ENCODE measurements around the gene HOXC6. TPM values are rescaled to one million over a fixed set of nuclear protein-coding genes. Genes with fewer than 3 reads are reported as not detected.

HOXC6 gene
- polyA plus RNA-seq, 1 experiment = 0.02 TPM

DNA sequence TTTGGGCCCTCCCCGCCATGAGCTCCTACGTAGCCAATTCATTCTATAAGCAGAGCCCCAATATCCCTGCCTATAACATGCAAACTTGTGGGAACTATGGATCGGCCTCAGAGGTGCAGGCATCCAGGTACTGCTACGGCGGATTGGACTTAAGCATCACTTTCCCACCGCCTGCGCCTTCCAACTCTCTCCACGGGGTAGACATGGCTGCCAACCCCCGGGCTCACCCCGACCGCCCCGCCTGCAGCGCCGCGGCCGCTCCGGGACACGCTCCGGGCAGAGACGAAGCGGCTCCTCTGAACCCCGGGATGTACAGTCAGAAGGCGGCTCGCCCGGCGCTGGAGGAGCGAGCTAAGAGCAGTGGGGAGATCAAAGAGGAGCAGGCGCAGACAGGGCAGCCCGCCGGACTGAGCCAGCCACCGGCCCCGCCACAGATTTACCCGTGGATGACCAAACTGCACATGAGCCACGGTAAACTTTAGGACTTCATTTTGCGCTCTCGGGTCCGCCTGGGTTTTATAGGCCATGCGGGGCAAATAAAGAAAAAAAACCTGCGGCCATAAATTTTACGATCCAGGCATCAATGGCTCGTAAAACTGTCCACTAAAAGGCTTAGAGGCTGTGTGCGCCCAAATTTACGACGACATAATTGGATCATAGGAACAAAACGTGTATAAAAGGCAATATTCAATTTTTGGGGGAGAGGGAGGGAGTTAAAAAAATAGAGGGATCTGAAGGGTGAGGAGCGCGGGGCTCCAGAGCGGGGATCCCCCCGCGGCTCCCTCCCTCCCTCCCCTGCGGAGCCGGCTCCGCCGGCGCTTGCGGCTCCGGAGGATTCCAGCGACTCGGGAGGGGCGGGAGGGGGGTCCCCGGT is 5.1 kb downstream of the HOXC6 start:
- Histone ChIP-seq H3K27me3 (ENCODE audit: control insufficient read depth, insufficient read depth, low read length) (peaks cover 83% of the 10 kb centered on the region), H3K4me3 (ENCODE audit: low read depth, low read length) (no peak overlapping the region), H3K9me3 (ENCODE audit: control insufficient read depth, insufficient read depth, low read length) (peaks cover 21% of the 10 kb centered on the region), H3K27ac (ENCODE audit: low read depth, low read length) (no peak overlapping the region)
- no peak for DNase-seq (ENCODE audit: low read depth, low spot score)
- ChIA-PET CTCF (interaction anchor here (0.7 to 2.5 kb wide), 8 partner anchors 138 to 785 kb away, joined by 3 to 11 read pairs (median 4); no protein-coding TSS in a partner anchor), POLR2A (no interaction called here)
- TF ChIP-seq, protein P1, sequence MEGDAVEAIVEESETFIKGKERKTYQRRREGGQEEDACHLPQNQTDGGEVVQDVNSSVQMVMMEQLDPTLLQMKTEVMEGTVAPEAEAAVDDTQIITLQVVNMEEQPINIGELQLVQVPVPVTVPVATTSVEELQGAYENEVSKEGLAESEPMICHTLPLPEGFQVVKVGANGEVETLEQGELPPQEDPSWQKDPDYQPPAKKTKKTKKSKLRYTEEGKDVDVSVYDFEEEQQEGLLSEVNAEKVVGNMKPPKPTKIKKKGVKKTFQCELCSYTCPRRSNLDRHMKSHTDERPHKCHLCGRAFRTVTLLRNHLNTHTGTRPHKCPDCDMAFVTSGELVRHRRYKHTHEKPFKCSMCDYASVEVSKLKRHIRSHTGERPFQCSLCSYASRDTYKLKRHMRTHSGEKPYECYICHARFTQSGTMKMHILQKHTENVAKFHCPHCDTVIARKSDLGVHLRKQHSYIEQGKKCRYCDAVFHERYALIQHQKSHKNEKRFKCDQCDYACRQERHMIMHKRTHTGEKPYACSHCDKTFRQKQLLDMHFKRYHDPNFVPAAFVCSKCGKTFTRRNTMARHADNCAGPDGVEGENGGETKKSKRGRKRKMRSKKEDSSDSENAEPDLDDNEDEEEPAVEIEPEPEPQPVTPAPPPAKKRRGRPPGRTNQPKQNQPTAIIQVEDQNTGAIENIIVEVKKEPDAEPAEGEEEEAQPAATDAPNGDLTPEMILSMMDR (IDR thresholded peaks at IDR 0.05; ENCODE audit: low read depth, low read length) = no peak

DNA sequence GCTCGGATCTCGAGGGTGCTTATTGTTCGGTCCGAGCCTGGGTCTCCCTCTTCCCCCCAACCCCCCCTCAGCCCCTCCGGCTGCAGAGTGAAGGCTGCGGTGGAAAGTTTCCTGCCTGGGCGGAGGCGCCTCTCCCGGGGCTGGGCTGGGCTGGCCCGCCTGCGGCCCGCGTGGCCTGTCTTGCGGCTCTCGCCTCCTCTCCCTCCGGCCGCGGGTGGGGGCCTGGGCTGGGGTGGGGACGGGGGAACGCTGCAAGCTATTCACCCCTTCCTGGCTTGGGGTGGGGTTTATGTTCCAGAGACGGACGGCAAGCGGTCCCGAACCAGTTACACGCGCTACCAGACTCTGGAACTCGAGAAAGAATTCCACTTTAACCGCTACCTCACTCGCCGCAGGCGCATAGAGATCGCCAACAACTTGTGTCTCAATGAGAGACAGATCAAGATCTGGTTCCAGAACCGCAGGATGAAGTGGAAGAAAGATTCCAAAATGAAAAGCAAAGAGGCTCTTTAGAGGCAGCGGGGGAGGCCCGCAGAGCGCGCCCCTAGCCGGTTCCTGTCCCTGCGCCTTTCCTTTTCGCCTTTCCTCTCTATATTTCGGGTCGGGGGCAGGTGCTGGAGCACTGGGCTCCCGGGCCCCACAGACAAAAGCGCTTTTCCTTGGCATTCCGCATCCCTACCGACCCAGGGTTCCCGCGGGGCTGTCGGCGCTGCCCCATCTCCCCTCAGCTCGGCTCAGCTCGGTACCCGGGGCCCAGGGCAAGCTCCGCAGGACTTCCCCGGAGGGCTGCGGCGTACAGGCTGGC is 5.9 kb downstream of the HOXC6 start:
- H3K27me3 ChIP-seq (ENCODE audit: control insufficient read depth, insufficient read depth, low read length) = peaks cover 84% of the 10 kb centered on the region
- H3K4me3 ChIP-seq (ENCODE audit: low read depth, low read length) = no peak overlapping the region
- H3K9me3 ChIP-seq (ENCODE audit: control insufficient read depth, insufficient read depth, low read length) = peaks cover 21% of the 10 kb centered on the region
- no peak overlapping the region for H3K27ac ChIP-seq (ENCODE audit: low read depth, low read length)
- ChIA-PET CTCF (no interaction called here), POLR2A (no interaction called here)
- TF ChIP-seq, protein P1 (IDR thresholded peaks at IDR 0.05; ENCODE audit: low read depth, low read length) = no peak
- no peak for DNase-seq (ENCODE audit: low read depth, low spot score)

DNA sequence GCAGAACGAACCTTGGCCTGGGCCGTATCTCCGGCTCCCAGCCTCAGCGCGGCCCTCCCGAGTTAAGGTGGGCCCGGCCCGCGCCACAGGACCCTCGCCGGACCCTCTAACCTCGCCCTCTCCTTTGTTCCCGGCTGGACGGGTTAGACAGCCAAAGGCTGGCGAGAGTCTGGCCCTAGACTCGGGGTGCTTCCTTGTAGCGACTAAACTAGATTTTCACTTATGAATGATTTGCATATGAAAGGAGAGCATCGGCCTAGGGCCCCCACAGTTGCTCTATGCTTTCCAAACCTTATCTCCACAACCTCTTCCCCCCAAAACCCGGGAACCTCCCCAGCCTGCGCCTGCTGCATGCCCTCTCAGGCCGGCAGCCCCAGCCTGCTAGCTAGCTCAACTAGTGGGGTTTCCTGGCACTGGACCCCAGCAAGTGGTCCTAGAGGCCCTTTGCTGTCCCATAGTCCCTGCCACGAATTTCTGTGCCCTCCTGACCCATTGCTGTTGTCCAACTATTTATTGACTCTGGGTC is 6.6 kb downstream of the HOXC6 start:
- ChIA-PET CTCF (no interaction called here), POLR2A (no interaction called here)
- H3K4me3 ChIP-seq (ENCODE audit: low read depth, low read length) = no peak overlapping the region
- DNase-seq (ENCODE audit: low read depth, low spot score) = no peak
- peaks cover 21% of the 10 kb centered on the region for H3K9me3 ChIP-seq (ENCODE audit: control insufficient read depth, insufficient read depth, low read length)
- TF ChIP-seq, protein P1 (IDR thresholded peaks at IDR 0.05; ENCODE audit: low read depth, low read length) = no peak
- H3K27me3 ChIP-seq (ENCODE audit: control insufficient read depth, insufficient read depth, low read length) = peaks cover 84% of the 10 kb centered on the region
- no peak overlapping the region for H3K27ac ChIP-seq (ENCODE audit: low read depth, low read length)

DNA sequence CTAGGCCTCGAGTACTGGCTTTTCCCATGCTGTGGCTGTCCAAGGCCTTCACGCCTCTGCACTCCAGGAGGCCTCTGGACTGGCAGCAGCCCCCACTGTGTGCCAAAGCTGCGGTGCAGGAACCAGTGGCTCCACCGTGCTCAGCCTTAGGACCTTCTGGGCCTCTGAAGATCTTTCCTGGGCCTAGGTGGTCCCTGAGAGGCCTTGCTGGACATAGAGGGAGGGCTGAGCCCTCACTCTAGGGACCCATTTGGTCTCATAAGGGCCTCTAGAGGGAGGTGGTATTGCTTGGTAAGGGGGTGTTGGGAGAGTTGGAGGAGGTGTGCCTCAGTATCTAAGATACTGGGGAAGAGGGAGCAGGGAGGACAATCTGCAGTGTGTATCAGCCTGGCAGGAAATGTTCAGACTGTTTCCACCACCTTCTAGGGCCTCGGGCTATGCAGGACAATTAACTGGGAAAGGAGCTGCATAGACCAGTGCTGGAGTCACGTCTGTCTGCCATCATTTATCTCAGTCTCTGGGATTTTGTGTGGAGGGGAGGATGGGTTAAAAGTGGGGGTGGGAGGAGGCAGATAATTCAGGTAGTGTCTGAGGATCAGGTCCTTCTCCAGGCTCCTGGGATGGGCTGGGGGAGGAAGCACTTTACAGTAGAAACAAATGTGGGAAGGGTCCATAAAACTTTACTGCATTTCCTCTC is 7.5 kb downstream of the HOXC6 start:
- H3K27me3 ChIP-seq (ENCODE audit: control insufficient read depth, insufficient read depth, low read length) = peaks cover 86% of the 10 kb centered on the region
- TF ChIP-seq, protein P1 (IDR thresholded peaks at IDR 0.05; ENCODE audit: low read depth, low read length) = no peak
- no peak for DNase-seq (ENCODE audit: low read depth, low spot score)
- H3K9me3 ChIP-seq (ENCODE audit: control insufficient read depth, insufficient read depth, low read length) = peaks cover 21% of the 10 kb centered on the region
- H3K4me3 ChIP-seq (ENCODE audit: low read depth, low read length) = no peak overlapping the region
- ChIA-PET CTCF (no interaction called here), POLR2A (no interaction called here)
- H3K27ac ChIP-seq (ENCODE audit: low read depth, low read length) = no peak overlapping the region

Measured in AG04450 (cell line).